ENCODE results near the gene AGBL5.

Gene AGBL5

GRCh38 chr2:27013738-27014137 lies 37.7 kb upstream of the AGBL5 start:
- peaks cover 5% of the 10 kb centered on the region in 2 donors for H3K4me1 ChIP-seq (ENCODE audit: control insufficient read depth in 1 of 2, insufficient read depth in 2 of 2, low read length in 2 of 2)
- H3K36me3 ChIP-seq (ENCODE audit: control insufficient read depth in 1 of 2, insufficient read depth in 2 of 2, low read length in 2 of 2), result no peaks in the 10 kb centered on the region
- H3K9me3 ChIP-seq (ENCODE audit: control insufficient read depth in 1 of 2, low read length in 2 of 2), result no peaks in the 10 kb centered on the region
- H3K27me3 ChIP-seq (ENCODE audit: low read depth, low read length), result no peaks in the 10 kb centered on the region
- H3K27ac ChIP-seq (ENCODE audit: low read length), result no peak overlapping the region
- no peak overlapping the region for H3K4me3 ChIP-seq (ENCODE audit: low read depth in 1 of 2, low read length in 2 of 2)

DNA sequence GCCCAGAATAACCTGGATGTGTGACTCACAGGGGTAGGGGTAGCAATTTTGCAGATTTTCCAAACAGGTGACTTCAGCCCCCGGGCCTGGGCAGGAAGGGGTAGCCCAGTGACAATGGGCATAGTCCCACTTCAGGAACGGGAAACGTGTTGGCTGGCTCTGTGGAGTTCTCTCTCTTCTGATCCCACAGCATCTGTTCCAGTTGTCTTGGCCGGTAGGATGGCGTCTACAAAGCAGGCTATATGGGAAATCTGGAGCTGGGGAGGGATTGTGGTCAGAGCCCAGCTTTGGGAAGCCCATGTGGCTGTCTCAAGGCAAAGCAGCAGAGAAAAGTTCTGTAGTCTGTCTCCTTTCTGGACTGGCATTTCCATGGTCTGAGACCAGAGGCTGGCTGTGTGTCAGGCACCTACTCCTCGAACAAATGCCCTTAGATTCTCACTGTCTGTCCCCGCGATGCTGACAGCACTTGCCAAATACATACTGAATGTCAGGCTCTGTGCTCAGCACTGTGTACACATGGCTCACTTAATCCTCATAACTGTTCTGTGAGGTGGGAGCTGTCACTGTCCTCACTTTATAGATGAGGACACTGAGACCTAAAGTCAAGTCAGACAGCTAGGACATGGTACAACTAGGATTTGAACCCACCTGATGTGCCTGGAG lies 36.6 kb upstream of the AGBL5 start:
- H3K27ac ChIP-seq (ENCODE audit: low read length), result no peak overlapping the region

DNA sequence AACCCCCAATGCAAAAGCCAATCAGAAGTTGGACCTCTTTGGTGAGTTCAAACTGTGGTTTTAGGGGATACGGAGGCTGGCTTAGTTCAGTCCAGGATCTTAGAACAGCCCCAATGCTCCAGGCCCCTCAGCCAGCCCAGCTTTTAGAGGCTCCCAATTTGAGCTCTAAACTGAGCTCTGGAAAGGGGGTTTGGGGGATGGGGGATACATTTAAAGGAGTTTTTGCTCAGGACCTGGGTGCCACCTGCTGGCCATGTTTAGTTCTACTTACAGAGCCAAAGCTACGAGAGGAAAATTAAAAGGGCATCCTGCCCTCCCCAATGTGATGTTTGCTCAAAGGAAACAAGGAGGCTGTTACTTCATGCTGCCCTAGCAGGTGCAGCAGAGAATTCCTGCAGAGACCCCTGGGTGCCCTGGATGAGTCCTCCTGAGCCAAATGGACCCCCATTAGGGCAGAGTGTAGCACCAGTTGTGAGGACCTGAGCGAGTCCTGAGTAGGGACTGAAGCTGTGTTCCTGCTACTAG lies 34.6 kb upstream of the AGBL5 start:
- H3K27me3 ChIP-seq (ENCODE audit: low read depth, low read length), result no peaks in the 10 kb centered on the region
- H3K36me3 ChIP-seq (ENCODE audit: control insufficient read depth in 1 of 2, insufficient read depth in 2 of 2, low read length in 2 of 2), result no peaks in the 10 kb centered on the region
- no peaks in the 10 kb centered on the region for H3K9me3 ChIP-seq (ENCODE audit: control insufficient read depth in 1 of 2, low read length in 2 of 2)
- H3K4me3 ChIP-seq (ENCODE audit: low read depth in 1 of 2, low read length in 2 of 2), result no peak overlapping the region
- H3K4me1 ChIP-seq (ENCODE audit: control insufficient read depth in 1 of 2, insufficient read depth in 2 of 2, low read length in 2 of 2), result peaks cover 10% of the 10 kb centered on the region in 2 donors
- H3K27ac ChIP-seq (ENCODE audit: low read length), result no peak overlapping the region

More for the DNA sequence above, 36.6 kb upstream of the AGBL5 start:
- H3K9me3 ChIP-seq (ENCODE audit: control insufficient read depth in 1 of 2, low read length in 2 of 2), result no peaks in the 10 kb centered on the region
- H3K27me3 ChIP-seq (ENCODE audit: low read depth, low read length), result no peaks in the 10 kb centered on the region
- no peak overlapping the region for H3K4me3 ChIP-seq (ENCODE audit: low read depth in 1 of 2, low read length in 2 of 2)
- H3K4me1 ChIP-seq (ENCODE audit: control insufficient read depth in 1 of 2, insufficient read depth in 2 of 2, low read length in 2 of 2), result peaks cover 5 to 6% of the 10 kb centered on the region in 2 donors
- H3K36me3 ChIP-seq (ENCODE audit: control insufficient read depth in 1 of 2, insufficient read depth in 2 of 2, low read length in 2 of 2), result no peaks in the 10 kb centered on the region

- Histone ChIP-seq H3K4me1 (ENCODE audit: control insufficient read depth in 1 of 2, insufficient read depth in 2 of 2, low read length in 2 of 2) (peaks cover 10% of the 10 kb centered on the region in 2 donors), H3K9me3 (ENCODE audit: control insufficient read depth in 1 of 2, low read length in 2 of 2) (no peaks in the 10 kb centered on the region), H3K36me3 (ENCODE audit: control insufficient read depth in 1 of 2, insufficient read depth in 2 of 2, low read length in 2 of 2) (peaks cover under 1 to 3% of the 10 kb centered on the region in 2 donors), H3K27me3 (ENCODE audit: low read depth, low read length) (no peaks in the 10 kb centered on the region), H3K4me3 (ENCODE audit: low read depth in 1 of 2, low read length in 2 of 2) (no peak overlapping the region), H3K27ac (ENCODE audit: low read length) (no peak overlapping the region)
These were observed 33.3 kb upstream of the AGBL5 start for GRCh38 chr2:27018142-27018541.

DNA sequence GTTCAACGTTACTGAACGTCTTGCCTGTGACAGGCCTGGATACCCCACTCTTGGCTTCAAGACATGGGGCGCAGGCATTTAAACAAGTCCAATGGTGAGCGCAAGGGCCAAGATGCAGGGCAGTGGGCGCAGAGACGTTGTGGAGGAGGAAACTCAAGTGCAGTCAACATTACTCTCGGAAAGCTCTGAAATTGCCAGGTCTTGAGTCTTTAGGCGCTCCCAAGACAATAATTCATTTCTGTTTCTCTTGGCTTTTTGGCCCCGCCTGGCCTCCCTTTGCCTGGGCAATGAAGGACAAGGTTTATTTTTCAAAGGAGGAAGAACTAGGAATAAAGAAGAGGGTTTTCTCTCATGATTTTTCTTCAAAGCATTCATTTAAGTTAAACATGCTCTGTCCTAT lies 32.0 kb upstream of the AGBL5 start:
- Histone ChIP-seq H3K36me3 (ENCODE audit: control insufficient read depth in 1 of 2, insufficient read depth in 2 of 2, low read length in 2 of 2) (peaks cover 6 to 16% of the 10 kb centered on the region in 2 donors), H3K4me3 (ENCODE audit: low read depth in 1 of 2, low read length in 2 of 2) (no peak overlapping the region), H3K27me3 (ENCODE audit: low read depth, low read length) (no peaks in the 10 kb centered on the region), H3K9me3 (ENCODE audit: control insufficient read depth in 1 of 2, low read length in 2 of 2) (no peaks in the 10 kb centered on the region), H3K4me1 (ENCODE audit: control insufficient read depth in 1 of 2, insufficient read depth in 2 of 2, low read length in 2 of 2) (peaks cover 10% of the 10 kb centered on the region in 2 donors), H3K27ac (ENCODE audit: low read length) (no peak overlapping the region)

DNA sequence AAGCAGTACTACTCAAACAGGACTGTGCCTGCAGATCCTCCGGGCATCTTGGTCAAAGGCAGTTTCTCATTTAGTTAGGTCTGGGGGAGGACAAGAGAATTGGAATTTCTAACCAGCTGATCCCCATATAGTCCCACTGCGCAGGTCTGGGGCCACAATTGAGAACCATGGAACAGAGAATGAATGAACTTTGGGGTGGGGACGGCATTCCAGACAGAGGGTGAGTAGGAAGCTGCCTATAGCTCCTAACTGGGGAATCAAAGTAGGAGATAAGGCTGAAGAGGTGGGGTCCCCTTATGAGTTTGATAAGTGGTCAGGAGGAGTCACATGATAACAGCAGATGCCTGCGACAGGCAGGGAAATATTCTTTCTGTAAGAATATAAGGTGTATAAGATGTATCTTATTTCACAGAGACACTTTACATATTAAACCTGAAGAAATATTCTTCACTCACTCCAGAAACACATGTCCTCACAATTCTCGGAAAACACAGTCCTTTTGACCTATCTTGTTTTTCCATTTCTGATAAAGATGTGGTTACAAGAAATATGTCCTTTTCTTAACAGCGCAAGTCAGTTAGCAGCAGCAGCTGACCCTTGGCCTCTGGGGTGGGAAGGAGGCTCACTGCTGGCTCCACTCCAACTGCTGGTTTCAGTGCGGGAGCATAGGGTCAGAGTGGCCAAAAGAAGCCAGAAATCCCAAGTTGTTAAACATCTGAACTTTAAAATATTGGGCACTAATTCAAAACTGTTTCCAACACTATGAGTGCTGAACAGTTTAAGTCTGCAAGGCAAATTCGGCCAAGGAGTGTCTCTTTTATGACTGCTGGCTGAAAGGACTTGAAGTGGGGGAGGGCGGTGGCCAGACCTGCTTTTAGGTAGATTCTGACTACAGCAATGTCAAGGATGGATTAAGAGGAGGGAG lies 31.3 kb upstream of the AGBL5 start:
- H3K9me3 ChIP-seq (ENCODE audit: control insufficient read depth in 1 of 2, low read length in 2 of 2), result no peaks in the 10 kb centered on the region
- H3K4me1 ChIP-seq (ENCODE audit: control insufficient read depth in 1 of 2, insufficient read depth in 2 of 2, low read length in 2 of 2), result peaks cover 10% of the 10 kb centered on the region in 2 donors
- H3K27ac ChIP-seq (ENCODE audit: low read length), result no peak overlapping the region
- H3K4me3 ChIP-seq (ENCODE audit: low read depth in 1 of 2, low read length in 2 of 2), result no peak overlapping the region
- peaks cover 6 to 19% of the 10 kb centered on the region in 2 donors for H3K36me3 ChIP-seq (ENCODE audit: control insufficient read depth in 1 of 2, insufficient read depth in 2 of 2, low read length in 2 of 2)
- H3K27me3 ChIP-seq (ENCODE audit: low read depth, low read length), result no peaks in the 10 kb centered on the region

GRCh38 chr2:27021253-27022049 lies 30.0 kb upstream of the AGBL5 start:
- Histone ChIP-seq H3K36me3 (ENCODE audit: control insufficient read depth in 1 of 2, insufficient read depth in 2 of 2, low read length in 2 of 2) (peaks cover 7 to 31% of the 10 kb centered on the region in 2 donors), H3K27me3 (ENCODE audit: low read depth, low read length) (no peaks in the 10 kb centered on the region), H3K9me3 (ENCODE audit: control insufficient read depth in 1 of 2, low read length in 2 of 2) (no peaks in the 10 kb centered on the region), H3K4me3 (ENCODE audit: low read depth in 1 of 2, low read length in 2 of 2) (no peak overlapping the region), H3K4me1 (ENCODE audit: control insufficient read depth in 1 of 2, insufficient read depth in 2 of 2, low read length in 2 of 2) (peaks cover 5% of the 10 kb centered on the region in 2 donors), H3K27ac (ENCODE audit: low read length) (no peak overlapping the region)

GRCh38 chr2:27023740-27024139 lies 27.7 kb upstream of the AGBL5 start:
- Histone ChIP-seq H3K36me3 (ENCODE audit: control insufficient read depth in 1 of 2, insufficient read depth in 2 of 2, low read length in 2 of 2) (peaks cover 14 to 40% of the 10 kb centered on the region in 2 donors), H3K4me1 (ENCODE audit: control insufficient read depth in 1 of 2, insufficient read depth in 2 of 2, low read length in 2 of 2) (peaks cover 5% of the 10 kb centered on the region in 2 donors), H3K9me3 (ENCODE audit: control insufficient read depth in 1 of 2, low read length in 2 of 2) (no peaks in the 10 kb centered on the region), H3K4me3 (ENCODE audit: low read depth in 1 of 2, low read length in 2 of 2) (no peak overlapping the region), H3K27me3 (ENCODE audit: low read depth, low read length) (no peaks in the 10 kb centered on the region), H3K27ac (ENCODE audit: low read length) (no peak overlapping the region)

DNA sequence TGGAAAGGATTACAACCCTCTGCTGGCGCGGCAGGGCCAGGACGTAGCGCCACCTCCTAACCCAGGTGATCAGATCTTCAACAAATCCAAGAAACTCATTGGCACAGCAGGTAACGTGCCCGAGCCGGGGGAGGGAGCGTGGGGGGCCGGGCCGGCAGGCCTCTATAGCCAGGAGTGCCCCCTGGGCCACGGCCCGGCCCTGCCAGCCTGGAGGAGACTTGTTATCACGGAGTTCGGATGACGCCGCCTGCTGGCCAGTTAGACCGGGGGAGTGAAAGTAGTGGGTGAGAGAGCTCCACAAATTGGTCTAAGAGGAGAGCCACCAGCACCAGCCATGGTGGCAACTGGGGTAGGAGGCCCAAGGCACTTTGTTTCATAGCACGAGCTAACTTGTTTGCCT lies 27.3 kb upstream of the AGBL5 start:
- H3K9me3 ChIP-seq (ENCODE audit: control insufficient read depth in 1 of 2, low read length in 2 of 2), result no peaks in the 10 kb centered on the region
- peaks cover 5% of the 10 kb centered on the region in 2 donors for H3K4me1 ChIP-seq (ENCODE audit: control insufficient read depth in 1 of 2, insufficient read depth in 2 of 2, low read length in 2 of 2)
- H3K4me3 ChIP-seq (ENCODE audit: low read depth in 1 of 2, low read length in 2 of 2), result no peak overlapping the region
- no peak overlapping the region for H3K27ac ChIP-seq (ENCODE audit: low read length)
- peaks cover 14 to 40% of the 10 kb centered on the region in 2 donors for H3K36me3 ChIP-seq (ENCODE audit: control insufficient read depth in 1 of 2, insufficient read depth in 2 of 2, low read length in 2 of 2)
- H3K27me3 ChIP-seq (ENCODE audit: low read depth, low read length), result no peaks in the 10 kb centered on the region

DNA sequence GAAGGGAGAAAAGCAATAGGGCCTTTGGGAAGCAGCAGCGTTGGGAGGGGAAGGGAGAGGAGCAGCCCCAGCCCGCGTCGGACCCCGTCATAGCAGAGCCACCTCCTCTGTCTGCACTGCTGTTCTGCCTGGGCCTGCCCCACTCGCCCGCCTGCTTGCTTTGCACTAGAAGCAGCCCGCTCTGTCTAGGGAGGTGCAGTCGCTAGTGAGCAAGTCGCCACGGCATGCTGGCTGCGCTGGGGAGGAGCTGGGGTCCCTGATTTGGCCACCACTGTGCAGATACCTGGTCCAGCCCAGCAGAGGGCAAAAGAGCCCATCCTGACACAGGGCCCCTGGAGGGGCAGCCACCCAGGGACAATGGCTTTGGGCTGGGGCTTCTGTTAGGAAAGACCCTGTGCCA lies 26.7 kb upstream of the AGBL5 start:
- Histone ChIP-seq H3K4me1 (ENCODE audit: control insufficient read depth in 1 of 2, insufficient read depth in 2 of 2, low read length in 2 of 2) (peaks cover 5% of the 10 kb centered on the region in 2 donors), H3K27ac (ENCODE audit: low read length) (no peak overlapping the region), H3K9me3 (ENCODE audit: control insufficient read depth in 1 of 2, low read length in 2 of 2) (no peaks in the 10 kb centered on the region), H3K36me3 (ENCODE audit: control insufficient read depth in 1 of 2, insufficient read depth in 2 of 2, low read length in 2 of 2) (peaks cover 14 to 40% of the 10 kb centered on the region in 2 donors), H3K27me3 (ENCODE audit: low read depth, low read length) (no peaks in the 10 kb centered on the region), H3K4me3 (ENCODE audit: low read depth in 1 of 2, low read length in 2 of 2) (no peak overlapping the region)

All from muscle layer of duodenum (tissue), 2 donors.